CD4-positive, alpha-beta T cell treated with Interleukin-1 beta for 1 hour (primary cell): Measurements from ENCODE around the gene MEX3C.
A peak's percentile ranks its signal among the peaks of the same experiment; 100 is the strongest.

Experiments used
- DNase-seq, 2 donors: peaks; one replicate each; pipeline ENCODE4 v3.0.0-alpha.2; 2020 to 2022

MEX3C gene

DNA sequence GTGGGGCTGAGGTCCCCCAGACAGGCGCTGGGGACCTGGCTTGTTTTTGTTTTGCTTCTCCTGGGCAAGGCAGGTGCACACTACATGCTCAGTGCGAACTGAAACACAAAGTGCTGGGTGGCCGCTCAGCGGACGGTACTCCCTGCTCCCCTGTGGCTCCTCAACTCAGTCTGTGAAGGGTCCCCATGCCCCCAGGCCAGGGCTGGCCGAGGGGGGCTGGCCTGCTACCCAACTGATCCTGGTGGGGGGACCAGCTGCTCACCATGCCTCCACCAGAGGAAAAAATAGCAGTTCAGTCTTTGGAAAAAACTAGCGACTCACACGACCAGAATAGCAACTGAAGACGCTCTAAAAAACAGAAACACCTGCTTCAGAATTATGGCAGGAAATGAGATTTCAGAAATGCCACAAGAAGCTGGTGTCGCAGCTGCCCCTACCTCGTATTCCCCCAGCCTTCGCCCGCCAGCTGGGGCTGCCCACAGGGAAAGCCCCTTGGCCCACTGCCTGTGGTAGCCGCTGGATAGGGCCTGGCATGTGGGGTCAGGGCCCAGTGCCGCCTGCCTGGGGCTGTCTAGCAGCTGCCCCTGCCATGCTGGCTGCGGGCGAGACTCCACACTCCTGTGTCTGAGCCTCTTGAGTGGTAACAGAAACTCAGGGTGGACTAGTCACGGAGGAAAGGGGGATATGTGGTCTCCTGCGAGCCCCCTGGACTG, 43.7 kb downstream of the MEX3C start:
- DNase-seq: peak; percentile 64 to 76

- peak; percentile 66 to 83 for DNase-seq
Measured at GRCh38 chr18:51151568-51152511, 45.6 kb downstream of the MEX3C start.

DNA sequence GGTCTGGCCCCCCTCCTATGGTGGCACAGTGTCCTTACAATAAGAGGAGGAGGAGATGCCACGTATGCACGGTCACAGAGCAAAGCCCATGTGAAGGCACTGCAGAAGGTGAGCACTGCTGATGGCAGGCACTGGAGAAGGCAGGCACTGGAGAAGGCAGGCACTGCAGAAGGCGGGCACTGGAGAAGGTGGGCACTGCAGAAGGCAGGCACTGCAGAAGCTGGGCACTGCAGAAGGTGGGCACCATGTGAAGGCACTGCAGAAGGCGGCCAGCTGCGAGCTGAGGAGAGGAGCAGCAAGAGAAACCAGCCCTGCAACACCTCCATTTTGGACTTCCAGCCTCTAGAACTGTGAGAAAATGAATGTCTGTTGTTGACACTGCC, 46.3 kb downstream of the MEX3C start:
- DNase-seq: no peak

- no peak for DNase-seq
Measured at GRCh38 chr18:51150113-51150700, 47.3 kb downstream of the MEX3C start.

- DNase-seq: no peak
Measured at GRCh38 chr18:51149670-51150069, 47.8 kb downstream of the MEX3C start.

- no peak for DNase-seq
Measured at GRCh38 chr18:51146909-51147308, 50.6 kb downstream of the MEX3C start.

DNA sequence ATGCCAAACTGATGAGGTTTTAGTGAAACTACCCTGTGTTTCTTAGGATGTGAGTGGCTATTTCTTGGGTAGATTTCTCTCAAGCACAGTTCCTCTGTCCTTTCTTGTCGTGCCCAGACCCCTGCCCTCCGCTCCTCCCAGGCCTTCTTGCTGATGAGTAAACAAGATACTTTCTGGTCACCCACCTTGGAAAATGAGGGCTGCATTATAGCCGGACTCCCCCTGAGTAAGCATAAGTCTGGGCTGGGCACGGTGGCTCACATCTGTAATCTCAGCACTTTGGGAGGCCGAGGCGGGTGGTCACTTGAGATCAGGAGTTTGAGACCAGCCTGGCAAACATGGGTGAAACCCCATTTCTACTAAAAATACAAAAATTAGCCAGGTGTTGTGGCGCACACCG, 58.5 kb downstream of the MEX3C start:
- DNase-seq: no peak

GRCh38 chr18:51137891-51138290, 59.6 kb downstream of the MEX3C start:
- DNase-seq: no peak

- DNase-seq: no peak
Measured at GRCh38 chr18:51137026-51137729, 60.3 kb downstream of the MEX3C start.

GRCh38 chr18:51135795-51136194, 61.7 kb downstream of the MEX3C start:
- no peak for DNase-seq

DNA sequence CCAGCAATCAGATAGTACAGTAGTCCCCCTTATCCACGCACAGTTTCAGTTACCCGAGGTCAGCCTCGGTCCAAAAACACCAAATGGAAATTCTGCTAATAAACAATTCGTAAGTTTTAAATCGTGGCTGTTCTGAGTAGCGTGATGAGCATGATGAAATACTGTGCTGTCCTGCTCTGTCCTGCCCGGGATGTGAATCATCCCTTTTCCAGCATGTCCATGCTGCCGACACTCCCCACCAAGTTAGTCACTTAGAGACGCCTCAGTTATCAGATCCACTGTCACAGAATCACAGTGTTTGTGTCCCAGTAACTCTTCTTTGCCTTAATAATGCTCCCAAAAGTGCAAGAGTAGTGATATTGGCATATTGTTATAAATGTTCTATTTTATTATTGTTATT, 62.1 kb downstream of the MEX3C start:
- no peak for DNase-seq

GRCh38 chr18:51134721-51135120, 62.8 kb downstream of the MEX3C start:
- DNase-seq: no peak

- DNase-seq: no peak
Measured at GRCh38 chr18:51133580-51134160, 63.8 kb downstream of the MEX3C start.

DNA sequence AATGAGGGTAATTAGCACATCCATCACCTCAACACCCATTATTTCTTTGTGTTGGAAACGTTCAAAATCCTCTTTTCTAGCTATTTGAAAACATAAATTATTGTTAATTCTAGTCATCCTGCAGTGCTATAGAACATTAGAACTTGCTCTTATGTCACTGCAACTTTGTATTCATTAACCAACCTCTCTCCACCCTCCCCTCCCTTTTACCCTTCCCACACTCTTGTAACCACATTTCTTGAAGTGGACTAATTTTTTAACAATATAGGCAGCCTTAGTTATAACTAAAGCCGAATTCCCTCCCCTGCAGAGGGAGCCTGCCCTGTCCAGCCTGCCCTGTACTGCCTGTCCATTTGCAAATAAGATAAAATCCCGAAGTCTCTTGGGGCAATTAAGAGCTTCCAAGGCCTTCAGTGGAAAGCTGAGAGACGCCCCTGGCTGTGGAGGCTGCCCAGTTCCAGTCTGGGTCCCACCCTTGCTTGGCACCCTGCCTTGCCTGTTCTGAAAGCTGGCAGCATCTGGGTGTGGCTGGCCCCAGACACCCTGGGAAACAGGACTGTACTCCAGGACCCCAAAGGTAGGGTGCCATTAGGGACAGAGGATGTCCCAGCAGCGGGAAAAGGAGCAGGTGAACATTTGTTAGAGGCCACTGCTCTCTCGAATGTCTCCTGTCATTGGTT, 65.1 kb downstream of the MEX3C start:
- DNase-seq: no peak

GRCh38 chr18:51128533-51128932, 68.9 kb downstream of the MEX3C start:
- DNase-seq: no peak

DNA sequence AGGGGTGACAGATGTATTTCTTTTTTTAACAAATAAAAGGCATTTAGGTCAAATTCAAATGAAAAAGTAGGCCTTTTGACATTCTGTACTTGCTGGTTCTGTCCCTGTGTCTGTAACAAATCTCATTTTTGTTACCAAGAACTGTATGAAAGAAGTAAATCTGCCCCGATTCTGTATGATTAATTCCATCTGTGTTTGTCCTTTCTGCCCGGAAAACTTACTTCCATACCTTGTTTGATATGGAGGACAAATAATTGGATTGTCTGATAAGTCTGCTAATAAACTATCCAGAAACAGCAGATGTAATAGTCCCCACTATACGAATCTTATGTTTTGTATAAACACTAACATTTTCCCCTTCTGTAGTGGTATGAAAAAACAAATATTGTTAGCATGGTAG, 69.8 kb downstream of the MEX3C start:
- DNase-seq: no peak

GRCh38 chr18:51125976-51126375, 71.5 kb downstream of the MEX3C start:
- DNase-seq: no peak
